HG02759 (cell line): Measurements from ENCODE around the gene AHDC1.
A peak's percentile ranks its signal among the peaks of the same experiment; 100 is the strongest.

Experiments used
- ATAC-seq: cut with Tn5 transposase; IDR thresholded peaks from one replicate; pipeline ENCODE4 v1.9.1; 2021; ENCODE audit warnings: mild to moderate bottlenecking, moderate library complexity; ENCODE audit not compliant: unreplicated experiment

AHDC1 gene

GRCh38 chr1:27536767-27537166 is 67.2 kb downstream of the AHDC1 start:
- no peak for ATAC-seq

- no peak for ATAC-seq
These were observed 67.8 kb downstream of the AHDC1 start for GRCh38 chr1:27536010-27536757.

GRCh38 chr1:27535386-27535785 is 68.6 kb downstream of the AHDC1 start:
- ATAC-seq = no peak

- no peak for ATAC-seq
These were observed 71.8 kb downstream of the AHDC1 start for GRCh38 chr1:27531959-27532685.

DNA sequence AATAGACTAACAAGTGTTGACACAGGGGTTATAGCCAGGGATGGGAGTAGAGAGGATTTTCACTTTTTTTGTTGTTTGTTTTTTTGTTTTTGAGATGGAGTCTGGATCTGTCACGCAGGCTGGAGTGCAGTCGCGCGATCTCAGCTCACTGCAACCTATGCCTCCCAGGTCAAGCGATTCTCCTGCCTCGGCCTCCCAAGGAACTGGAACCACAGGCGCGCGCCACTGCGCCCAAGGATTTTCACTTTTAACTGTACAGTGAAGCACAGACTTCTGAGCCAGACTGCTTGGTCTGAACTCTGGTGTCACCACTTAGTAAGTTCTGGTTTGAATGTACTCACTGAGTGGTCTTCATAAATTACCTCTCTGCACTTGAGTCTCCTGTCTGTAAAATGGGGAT is 73.8 kb downstream of the AHDC1 start:
- no peak for ATAC-seq

DNA sequence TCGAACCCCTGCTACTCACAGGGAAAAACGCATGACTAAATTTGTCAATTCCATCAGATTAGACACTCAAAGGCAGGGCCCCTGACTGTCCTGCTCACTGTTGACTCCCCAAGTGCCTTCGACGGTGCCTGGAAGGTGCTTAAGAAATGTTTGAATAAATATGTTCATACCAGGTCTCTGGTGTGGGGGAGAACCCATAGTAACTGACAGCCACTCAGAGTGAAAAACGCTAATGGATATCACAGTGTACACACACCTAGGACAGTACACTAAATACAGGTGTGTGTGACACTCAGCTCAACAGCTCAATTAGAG is 74.3 kb downstream of the AHDC1 start:
- ATAC-seq = no peak

GRCh38 chr1:27528818-27529703 is 74.9 kb downstream of the AHDC1 start:
- no peak for ATAC-seq

DNA sequence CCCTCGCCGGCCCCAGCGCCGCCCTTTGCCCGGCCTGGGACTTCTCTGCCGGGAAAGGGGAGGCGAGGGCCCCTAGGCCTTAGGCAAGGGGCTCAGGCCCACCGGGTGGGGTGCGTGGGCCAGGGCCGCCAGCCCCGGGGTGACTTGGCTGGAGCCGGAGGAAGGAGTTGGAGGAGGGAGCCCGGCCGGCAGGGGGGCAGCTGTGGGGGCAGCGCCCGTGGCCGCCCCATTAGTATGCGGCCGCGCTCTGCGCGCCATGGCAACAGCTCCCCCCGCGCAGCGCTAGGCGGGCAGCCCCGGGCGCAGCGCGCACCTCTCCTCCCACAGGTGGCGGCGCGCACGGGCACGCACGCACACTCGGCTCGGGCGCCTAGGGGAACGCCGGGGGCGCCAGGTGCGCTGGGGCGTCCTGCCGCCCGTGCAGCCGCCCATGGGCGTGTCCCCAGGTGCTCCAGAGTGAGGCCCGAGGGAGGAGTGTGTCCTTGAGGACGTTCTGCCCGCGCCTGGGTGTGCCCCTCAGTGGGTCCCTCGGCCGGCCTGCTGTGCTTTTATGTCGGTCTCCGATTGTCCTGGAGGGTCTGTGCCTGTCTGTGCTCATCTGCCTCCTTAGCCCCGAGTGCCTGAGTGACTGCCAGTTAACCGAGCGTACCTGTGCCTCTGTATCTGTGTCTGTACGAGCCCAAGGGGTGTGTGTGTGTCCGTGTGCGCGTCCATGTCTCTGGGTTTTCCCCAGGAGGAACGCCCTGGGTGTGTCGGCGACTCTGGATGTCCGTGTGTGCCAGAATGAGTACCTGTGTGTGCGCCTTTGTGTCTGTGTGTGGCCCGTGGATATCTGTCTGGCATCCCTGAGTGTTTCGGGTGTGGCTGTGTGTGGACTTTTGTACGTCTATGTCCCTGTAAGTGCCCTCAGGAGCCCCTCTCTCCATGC is 75.8 kb downstream of the AHDC1 start:
- ATAC-seq = peak; percentile 49

GRCh38 chr1:27527223-27527889 is 76.6 kb downstream of the AHDC1 start:
- ATAC-seq = no peak

DNA sequence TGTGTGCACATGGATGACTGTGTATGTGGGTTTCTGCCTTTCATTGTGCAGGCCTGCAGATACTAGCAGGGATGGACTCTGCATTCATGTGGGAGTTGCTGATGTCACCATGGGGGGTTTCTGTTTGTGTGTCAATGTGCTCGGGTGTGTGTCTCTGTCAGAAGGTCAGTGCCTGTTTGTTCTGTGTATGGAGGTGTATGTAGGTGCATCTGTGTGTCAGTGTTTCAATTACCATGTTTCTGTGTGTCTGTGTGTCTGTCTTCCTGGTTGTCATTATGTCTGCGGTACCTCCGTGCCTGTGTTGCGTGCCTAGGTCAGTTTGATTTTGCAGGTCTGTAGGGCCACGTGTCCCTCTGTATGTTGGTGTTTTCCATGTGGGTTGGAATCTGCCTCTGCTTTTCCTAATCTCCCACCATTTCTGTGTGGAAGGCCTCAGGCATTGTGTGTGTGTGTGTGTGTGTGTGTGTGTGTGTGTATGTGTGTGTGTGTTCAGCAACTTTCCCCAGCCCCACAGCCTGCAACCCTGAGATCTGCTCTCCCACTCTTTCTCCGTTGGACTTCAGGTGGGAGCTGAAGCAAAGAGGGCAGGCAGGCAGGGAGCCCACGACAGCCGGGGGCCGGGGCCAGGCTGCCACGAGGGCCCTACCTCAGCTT is 77.2 kb downstream of the AHDC1 start:
- ATAC-seq = no peak

DNA sequence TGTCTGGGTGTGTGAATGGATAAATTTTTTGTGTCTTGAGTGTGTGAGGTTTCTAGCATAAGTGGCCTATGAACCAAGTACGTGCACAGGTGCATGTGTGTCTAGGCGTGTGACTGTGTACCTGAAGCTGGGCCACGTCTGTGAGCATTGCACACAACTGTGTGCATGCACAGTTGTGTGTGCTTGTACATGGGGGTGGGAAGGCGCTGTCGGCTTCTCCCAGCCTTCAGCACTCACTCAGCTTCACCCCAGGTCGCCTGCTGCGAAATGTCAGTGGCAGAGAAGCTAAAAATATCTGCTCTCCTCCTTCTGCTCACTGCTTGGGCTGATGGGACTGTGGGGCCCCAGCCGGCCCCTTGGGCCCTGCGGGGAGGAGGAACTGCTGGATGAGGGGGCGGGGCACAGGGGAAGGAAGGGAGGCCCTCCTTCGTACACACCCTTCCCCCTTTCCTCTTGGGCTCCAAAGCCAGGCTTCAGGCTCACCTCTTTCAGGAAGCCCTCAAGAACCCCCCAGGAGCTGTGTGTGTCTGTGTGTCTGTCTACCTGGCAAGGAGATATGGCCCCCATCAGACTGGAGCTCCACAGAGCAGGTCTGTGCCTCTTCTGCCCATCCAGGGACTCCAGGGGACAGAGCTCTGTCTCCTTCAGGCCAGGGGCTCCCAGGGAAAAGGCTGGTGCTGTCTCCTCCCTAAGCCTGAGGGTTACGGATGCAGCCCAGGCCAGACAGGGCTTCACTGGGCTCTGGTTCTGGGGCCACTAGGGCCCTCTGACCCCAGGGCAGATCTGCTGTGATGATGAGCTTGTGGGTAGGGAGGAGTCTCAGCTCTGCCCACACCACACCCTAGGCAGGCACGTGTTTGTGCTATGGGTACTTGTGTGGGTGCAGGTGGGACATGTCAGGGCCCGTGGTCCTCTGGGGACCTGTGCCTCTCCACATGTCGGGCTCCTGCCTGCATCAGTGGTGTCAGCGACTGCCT is 78.4 kb downstream of the AHDC1 start:
- ATAC-seq = peak; percentile 60

GRCh38 chr1:27523337-27524020 is 80.5 kb downstream of the AHDC1 start:
- no peak for ATAC-seq

DNA sequence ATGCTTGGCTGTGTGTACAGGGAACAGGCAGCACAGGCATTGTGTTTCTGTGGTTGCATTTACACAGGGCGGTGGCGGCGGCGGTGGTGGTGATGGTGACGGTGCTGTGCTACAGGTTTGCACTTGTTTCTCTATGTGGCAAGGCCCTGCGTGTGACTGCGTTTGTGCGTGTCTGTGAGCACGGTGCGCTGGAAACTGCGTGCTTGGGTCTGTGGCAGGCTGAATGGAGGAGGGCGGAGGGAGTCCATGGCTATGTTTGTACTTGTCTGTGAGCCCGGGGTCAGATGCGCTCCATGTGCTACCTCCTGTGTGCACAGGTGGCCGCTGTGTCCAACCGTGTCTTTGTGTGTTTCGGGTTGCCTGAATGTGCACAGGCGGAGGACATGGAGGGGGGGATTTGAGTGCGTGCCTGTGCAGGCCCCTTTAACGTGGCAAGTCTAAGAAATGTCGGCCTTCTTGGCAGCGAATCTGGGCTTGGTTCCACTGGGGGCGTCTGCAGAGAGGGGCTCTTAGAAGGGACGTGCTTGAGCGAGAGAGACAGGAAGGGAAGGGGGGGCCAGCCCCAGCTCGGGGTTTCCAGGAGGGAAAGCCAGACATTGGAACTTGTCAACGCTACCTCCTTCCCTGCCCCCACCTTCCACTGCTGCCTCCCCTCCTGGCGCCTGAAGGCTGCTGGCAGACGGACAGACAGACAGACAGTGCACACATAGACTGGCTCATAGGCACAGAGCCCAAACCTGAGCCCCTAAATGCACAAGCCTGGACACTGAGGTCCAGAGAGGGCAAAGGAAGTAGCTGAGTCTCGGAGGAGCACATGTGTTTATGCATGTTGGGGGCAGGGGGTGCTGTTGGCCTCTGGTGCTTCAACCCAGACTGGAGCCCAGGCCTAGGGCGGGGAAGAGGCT is 81.3 kb downstream of the AHDC1 start:
- ATAC-seq = no peak

GRCh38 chr1:27521861-27522431 is 82.0 kb downstream of the AHDC1 start:
- no peak for ATAC-seq

- ATAC-seq = no peak
These were observed 82.6 kb downstream of the AHDC1 start for GRCh38 chr1:27521336-27521831.

- no peak for ATAC-seq
These were observed 83.3 kb downstream of the AHDC1 start for GRCh38 chr1:27520651-27521050.
